K562 (cell line): ENCODE results near the gene SOBP. TPM values are rescaled to one million over a fixed set of nuclear protein-coding genes. Genes with fewer than 3 reads are reported as not detected.

Experiments used
- ATAC-seq: fragments of 200-7000 bp; cut with Tn5 transposase; 3 replicates; pipeline ENCODE4 v1.9.1; 2020; ENCODE audit warnings: moderate library complexity
- BruUV-seq: library from RNA; stranded (reverse); fragments of 400-500 nt; replicated peaks from 2 replicates; lab custom pipeline; 2021; lab: Mats Ljungman, UMichigan
- CTCF ChIA-PET: fragments of 300-600 bp; formaldehyde crosslinking; extraction: SDS; loops from one replicate; lab custom pipeline; 2021; ENCODE audit warnings: low intra/inter-chr PET ratio; lab: Yijun Ruan, JAX
- POLR2A ChIA-PET: fragments of 300-600, 350-650 bp; sonication (Branson Sonifier 250); formaldehyde crosslinking; extraction: SDS; loops from one replicate; lab custom pipeline; 2021; ENCODE audit warnings: antibody characterized with exemption, inconsistent platforms; lab: Yijun Ruan, JAX
- DNase-seq, 4 experiments: peaks; one replicate each; pipeline versions ENCODE4 v3.0.0 to v3.0.0-alpha.2; 2011 to 2018; ENCODE audit warnings: low spot score in 3 of 4, mixed read lengths in 3 of 4; ENCODE audit errors: extremely low read depth in 1 of 4
- FAIRE-seq: peaks from 2 replicates; lab custom pipeline; 2011; peaks lifted over from hg19 to GRCh38; lab: Jason Lieb, UNC
- H2AFZ ChIP-seq: 2 replicates; pipeline ENCODE4 v1.6.0; 2011; ENCODE audit warnings: low read depth, low read length, control low read depth, inconsistent platforms
- H3K27ac ChIP-seq: fragments of 200-600 bp; 3 replicates; pipeline ENCODE4 v1.8.0; 2011; ENCODE audit warnings: low read depth, mild to moderate bottlenecking, control low read depth, inconsistent platforms, low read length, moderate library complexity, mixed read lengths; ENCODE audit errors: extremely low read depth
- H3K27me3 ChIP-seq, 2 experiments: fragments of 300-600 bp in 1 of 2; 2 replicates in 1 of 2; 3 replicates in 1 of 2; pipeline versions ENCODE4 v1.6.0 to v1.8.0; 2011; ENCODE audit warnings: inconsistent platforms in 2 of 2, low read length in 2 of 2, mild to moderate bottlenecking in 1 of 2, mixed read lengths in 1 of 2, moderate library complexity in 1 of 2; ENCODE audit not compliant: control insufficient read depth in 2 of 2, insufficient read depth in 2 of 2
- H3K36me3 ChIP-seq: fragments of 300-600 bp; 3 replicates; pipeline ENCODE4 v1.8.0; 2011; ENCODE audit warnings: mild to moderate bottlenecking, low read length, inconsistent platforms; ENCODE audit not compliant: control insufficient read depth, insufficient read depth
- H3K4me1 ChIP-seq, 2 experiments: fragments of 200-600 bp in 1 of 2; replicated peaks in 1 of 2; 2 replicates in 1 of 2; 3 replicates in 1 of 2; pipeline versions ENCODE4 v1.5.1 to v1.8.0; 2011; ENCODE audit warnings: inconsistent platforms in 2 of 2, low read length in 2 of 2, mild to moderate bottlenecking in 1 of 2, mixed read lengths in 1 of 2, moderate library complexity in 1 of 2; ENCODE audit not compliant: control insufficient read depth in 2 of 2, insufficient read depth in 2 of 2
- H3K4me2 ChIP-seq: 2 replicates; pipeline ENCODE4 v1.6.1; 2011; ENCODE audit warnings: low read length, control low read depth, inconsistent platforms, mixed read lengths; ENCODE audit not compliant: insufficient read depth
- H3K4me3 ChIP-seq: fragments of 200-600 bp; sonication (generic), shearing (Covaris generic); 2 replicates; pipeline ENCODE4 v1.5.1; 2016; ENCODE audit warnings: control low read depth, inconsistent platforms
- H3K79me2 ChIP-seq: fragments of 200-600 bp; 3 replicates; pipeline ENCODE4 v1.8.0; 2011; ENCODE audit warnings: low read length, inconsistent platforms; ENCODE audit not compliant: control insufficient read depth, insufficient read depth
- H3K9ac ChIP-seq, 2 experiments: 2 replicates each; pipeline versions ENCODE4 v1.6.0 to v1.6.1; 2011; ENCODE audit warnings: low read depth in 2 of 2, low read length in 2 of 2, control low read depth in 1 of 2, inconsistent platforms in 1 of 2, mild to moderate bottlenecking in 1 of 2, mixed read lengths in 1 of 2; ENCODE audit not compliant: insufficient read depth in 1 of 2
- H3K9me1 ChIP-seq: one replicate; pipeline ENCODE4 v1.6.0; 2011; ENCODE audit warnings: inconsistent platforms, mild to moderate bottlenecking, low read length, moderate library complexity; ENCODE audit not compliant: control insufficient read depth, insufficient read depth
- H3K9me3 ChIP-seq: replicated peaks from 2 replicates; pipeline ENCODE4 v1.5.1; 2011; ENCODE audit warnings: low read depth, low read length, inconsistent platforms; ENCODE audit not compliant: control insufficient read depth, insufficient read depth
- H4K20me1 ChIP-seq: replicated peaks from 2 replicates; pipeline ENCODE4 v1.6.1; 2011; ENCODE audit warnings: low read length, inconsistent platforms, mixed read lengths; ENCODE audit not compliant: control insufficient read depth, insufficient read depth
- BRCA1 ChIP-seq, 2 experiments: fragments of 450-650 bp in 1 of 2; sonication (generic) in 1 of 2; formaldehyde crosslinking in 1 of 2; IDR thresholded peaks; 2 replicates each; pipeline versions ENCODE4 v1.5.0 to v1.6.1; 2017 to 2020; ENCODE audit warnings: mild to moderate bottlenecking in 1 of 2, missing genetic modification reagents in 1 of 2
- CBX2 ChIP-seq: fragments of 200-600 bp; sonication (generic); IDR thresholded peaks from one replicate; pipeline ENCODE4 v1.6.1; 2012; ENCODE audit warnings: mild to moderate bottlenecking, low read length, inconsistent platforms; ENCODE audit not compliant: insufficient read depth, poor library complexity, severe bottlenecking
- FOXJ3 ChIP-seq: sonication (generic); formaldehyde crosslinking; IDR thresholded peaks from 2 replicates; pipeline ENCODE4 v1.4.0; 2020; ENCODE audit warnings: mild to moderate bottlenecking, missing genetic modification reagents
- HINFP ChIP-seq: fragments of 450-650 bp; conservative IDR thresholded peaks from 2 replicates; pipeline ENCODE4 v1.6.1; 2016; ENCODE audit warnings: missing genetic modification characterization, low read depth, mild to moderate bottlenecking, control low read depth, missing compliant biosample characterization
- MEF2A ChIP-seq: IDR thresholded peaks from 2 replicates; pipeline ENCODE4 v1.6.1; 2011; ENCODE audit warnings: low read depth, mild to moderate bottlenecking, low read length, moderate library complexity; ENCODE audit not compliant: control insufficient read depth
- NCOA2 ChIP-seq, 2 experiments: fragments of 450-650 bp; IDR thresholded peaks; 2 replicates each; pipeline ENCODE4 v1.6.1; 2018; ENCODE audit warnings: mild to moderate bottlenecking in 2 of 2, moderate library complexity in 1 of 2; ENCODE audit not compliant: partially characterized antibody in 2 of 2
- RCOR1 ChIP-seq, 2 experiments: IDR thresholded peaks; 2 replicates each; pipeline ENCODE4 v1.6.1; 2012; ENCODE audit warnings: low read depth in 2 of 2, low read length in 2 of 2, borderline replicate concordance in 1 of 2, improper control_type of control experiment in 1 of 2
- SMARCA5 ChIP-seq: fragments of 450-650 bp; IDR thresholded peaks from 2 replicates; pipeline ENCODE4 v1.6.1; 2016
- SMARCB1 ChIP-seq: IDR thresholded peaks from 2 replicates; pipeline ENCODE4 v1.6.1; 2011; ENCODE audit warnings: improper control_type of control experiment, low read depth; ENCODE audit not compliant: insufficient read length
- SMARCE1 ChIP-seq: fragments of 450-650 bp; IDR thresholded peaks from 2 replicates; pipeline ENCODE4 v1.7.1; 2016; ENCODE audit warnings: mild to moderate bottlenecking
- ZFP36 ChIP-seq: fragments of 150-350 bp; IDR thresholded peaks from 2 replicates; pipeline ENCODE4 v1.6.1; 2018; ENCODE audit warnings: low read length, low read depth; ENCODE audit not compliant: partially characterized antibody
- ZNF140 ChIP-seq: fragments of 250-450 bp; sonication (Bioruptor Pico); IDR thresholded peaks from 2 replicates; pipeline ENCODE4 v1.8.0; 2021; ENCODE audit warnings: moderate library complexity, mild to moderate bottlenecking, inconsistent platforms
- ZNF197 ChIP-seq: fragments of 200-800 bp; sonication (Bioruptor generic); IDR thresholded peaks from 2 replicates; pipeline ENCODE4 v1.6.1; 2016; ENCODE audit warnings: low read depth, missing genetic modification characterization, missing compliant biosample characterization
- ZNF449 ChIP-seq: fragments of 250-450 bp; sonication (Bioruptor Pico); IDR thresholded peaks from 2 replicates; pipeline ENCODE4 v1.8.0; 2022; ENCODE audit warnings: moderate library complexity, mild to moderate bottlenecking, inconsistent platforms
- WGBS: fragments of 100-300 bp; shearing (Covaris generic); methylation state at CpG from one replicate; pipeline ENCODE4 v1.1.6; 2016; ENCODE audit warnings: low coverage, mixed read lengths; ENCODE audit not compliant: insufficient coverage; ENCODE audit errors: missing lambda C conversion rate; 5-methylcytosine and 5-hydroxymethylcytosine counted together
- in situ Hi-C: fragments of 300-500 bp; cut with MboI; formaldehyde crosslinking; loops from 4 replicates; pipeline ENCODE4 v1.15.0; 2018; ENCODE audit warnings: inconsistent platforms, mixed read lengths
- intact Hi-C: fragments of 100-400 bp; cut with micrococcal nuclease; formaldehyde crosslinking; loops from 2 replicates; pipeline ENCODE4 v1.14.2; 2022
- polyA plus RNA-seq, 8 experiments: library from polyadenylated mRNA; depleted of rRNA in 4 of 8; stranded (reverse) in 5 of 8; unstranded in 3 of 8; fragments of >200 nt; fragmentation: Nextera tagmentation in 2 of 8; fragmentation: Illumina TruSeq in 1 of 8; extraction: Ambion mirVana in 2 of 8; extraction: Trizol in 1 of 8; gene quantifications; 2 replicates each; pipeline versions ENCODE4 v1.2.1 to v1.2.3, GENCODE V29; 2011 to 2014; ENCODE audit warnings: inconsistent platforms in 1 of 8, missing spikeins in 1 of 8
- total RNA-seq, 7 experiments: library from RNA; depleted of rRNA in 6 of 7; stranded (reverse); fragments of >200 nt in 6 of 7; fragmentation: Illumina TruSeq in 2 of 7; extraction: Trizol in 2 of 7; gene quantifications; 2 replicates each; pipeline versions ENCODE4 v1.2.1 to v1.2.3, GENCODE V29; 2011 to 2021; ENCODE audit warnings: low replicate concordance in 1 of 7

The SOBP gene
- total and polyA plus RNA-seq, 9 of the 15 experiments (the other 6 are each of a cell fraction or from before 2014, with no cell fraction given) = 0.16 TPM; not detected in 8

- POLR2A ChIA-PET = no interaction called here
Measured at GRCh38 chr6:107491760-107492660, 2.1 kb downstream of the SOBP start.

More at GRCh38 chr6:107491760-107492660, 2.1 kb downstream of the SOBP start:
- Histone ChIP-seq H3K4me3 (no peak overlapping the region), H3K4me2 (no peak overlapping the region), H2AFZ (no peak overlapping the region), H3K27ac (no peak overlapping the region), H3K27me3 (peaks cover 51 to 59% of the 10 kb centered on the region in 2 experiments), H3K9ac (no peak overlapping the region), H3K79me2 (no peaks in the 10 kb centered on the region), H3K9me3 (no peaks in the 10 kb centered on the region), H3K9me1 (no peaks in the 10 kb centered on the region), H4K20me1 (no peaks in the 10 kb centered on the region), H3K4me1 (peaks cover 0 to 31% of the 10 kb centered on the region in 2 experiments; a peak in 3 of 5 replicates), H3K36me3 (no peaks in the 10 kb centered on the region)
- no peak for TF ChIP-seq RCOR1 (IDR thresholded peaks at IDR 0.05; ENCODE audit: borderline replicate concordance in 1 of 2, low read depth in 2 of 2, low read length in 2 of 2)
- TF ChIP-seq ZNF140 (CRISPR knock-in tag) = no peak
- no peak for TF ChIP-seq MEF2A
- no peak for TF ChIP-seq SMARCE1
- TF ChIP-seq HINFP (tag) = no peak
- TF ChIP-seq NCOA2 (IDR thresholded peaks at IDR 0.05; ENCODE audit: partially characterized antibody in 2 of 2) = no peak
- no peak for TF ChIP-seq SMARCA5
- peak; percentile 8 for TF ChIP-seq CBX2
- no peak for TF ChIP-seq SMARCB1
- no peak for TF ChIP-seq ZNF197 (CRISPR knock-in tag)
- TF ChIP-seq ZNF449 (CRISPR knock-in tag) = no peak
- TF ChIP-seq ZFP36 = peak; percentile 2
- no peak for TF ChIP-seq FOXJ3
- no peak for TF ChIP-seq BRCA1 (IDR thresholded peaks at IDR 0.05)
- no peak for TF ChIP-seq BRCA1 (CRISPR knock-in tag; IDR thresholded peaks at IDR 0.05)
- DNase-seq (no peak), FAIRE-seq (no peak), ATAC-seq (no peak)
- 49% methylated on average over 14 of the region's 14 CpGs for WGBS
- no TSS peak for BruUV-seq
- intact Hi-C loops = no loop called here
- CTCF ChIA-PET = no interaction called here
- in situ Hi-C loops = no loop called here
